Glutamatergic neuron (in vitro differentiated cells): ENCODE data around the gene TMEM39B. TPM values are rescaled to one million over a fixed set of nuclear protein-coding genes. Genes with fewer than 3 reads are reported as not detected.
"Not testable (repeated sequence)": the region's sequence is repeated elsewhere in the genome, so short reads cannot be mapped to it uniquely, and the experiment has no call there.

Source experiments
- DNase-seq: peaks from one replicate; pipeline ENCODE4 v3.0.0; 2022
- H3K27ac Mint-ChIP-seq: one replicate; pipeline ENCODE4 v1.8.0; 2020; ENCODE audit warnings: mild to moderate bottlenecking, mixed read lengths, inconsistent platforms; ENCODE audit not compliant: unreplicated experiment
- H3K27me3 Mint-ChIP-seq: one replicate; pipeline ENCODE4 v1.8.0; 2020; ENCODE audit warnings: mild to moderate bottlenecking, moderate library complexity, mixed read lengths, inconsistent platforms; ENCODE audit not compliant: unreplicated experiment
- H3K36me3 Mint-ChIP-seq: one replicate; pipeline ENCODE4 v1.8.0; 2020; ENCODE audit warnings: mild to moderate bottlenecking, mixed read lengths, inconsistent platforms; ENCODE audit not compliant: unreplicated experiment
- H3K4me1 Mint-ChIP-seq: one replicate; pipeline ENCODE4 v1.8.0; 2020; ENCODE audit warnings: mild to moderate bottlenecking, low read depth, mixed read lengths, inconsistent platforms; ENCODE audit not compliant: unreplicated experiment
- H3K4me3 Mint-ChIP-seq: one replicate; pipeline ENCODE4 v1.8.0; 2020; ENCODE audit warnings: mild to moderate bottlenecking, mixed read lengths, inconsistent platforms; ENCODE audit not compliant: unreplicated experiment
- H3K9me3 Mint-ChIP-seq: one replicate; pipeline ENCODE4 v1.8.0; 2020; ENCODE audit warnings: mild to moderate bottlenecking, moderate library complexity, mixed read lengths, inconsistent platforms; ENCODE audit not compliant: unreplicated experiment
- CTCF ChIP-seq: fragments of 200-600 bp; sonication (generic); IDR thresholded peaks from one replicate; pipeline ENCODE4 v1.5.0; 2021; ENCODE audit not compliant: partially characterized antibody, unreplicated experiment
- total RNA-seq: library from RNA; stranded (reverse); fragmentation: NEBNext Ultra II Directional; extraction: Animal tissue kit (Norgen Biotek cat#: 25700); gene quantifications from one replicate; pipeline ENCODE4 v1.2.1, GENCODE V29; 2021; ENCODE audit not compliant: unreplicated experiment

Gene TMEM39B
- total RNA-seq, 1 donor from 2014 or later: 23.2 TPM

DNA sequence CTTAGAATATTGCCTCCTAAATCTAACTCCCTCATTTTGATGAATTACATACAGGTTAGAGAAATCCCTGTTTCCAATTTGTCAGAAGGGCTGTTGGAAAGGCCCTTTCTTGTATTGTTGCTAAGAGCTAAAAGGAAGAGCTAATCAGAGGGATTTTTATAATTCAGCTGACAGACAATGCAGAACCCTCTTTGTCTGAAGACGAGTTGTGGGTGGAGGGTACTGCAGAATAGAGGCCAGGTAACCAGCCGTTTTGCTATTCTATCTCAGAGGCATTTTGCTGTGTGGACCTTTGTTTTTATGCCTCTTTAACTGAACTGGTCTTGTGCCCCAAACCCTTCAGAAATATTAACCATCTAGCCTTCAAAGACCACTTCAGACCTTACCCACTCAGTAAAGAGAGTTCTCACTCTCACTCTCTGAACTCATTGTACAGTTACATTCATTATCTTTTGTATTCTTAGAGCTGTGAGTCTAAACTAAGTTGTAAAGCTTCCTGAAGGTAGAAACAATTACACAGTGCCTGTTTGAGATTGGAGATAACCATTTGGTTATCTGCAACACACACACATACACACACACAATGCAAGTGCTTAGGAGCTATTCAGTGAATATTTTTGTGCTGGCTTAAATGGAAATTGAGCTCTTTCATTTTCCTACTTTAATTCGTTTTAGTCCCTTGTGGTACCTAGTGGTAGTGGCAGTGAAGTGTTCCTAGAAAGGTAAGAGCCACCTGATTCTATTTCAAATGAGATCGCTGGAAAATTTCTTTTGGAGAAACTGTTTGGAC is 54.9 kb downstream of the TMEM39B start:
- DNase-seq: no peak
- Mint-ChIP-seq H3K9me3 (peaks cover 2% of the 10 kb centered on the region), H3K27ac (no peak overlapping the region), H3K36me3 (no peaks in the 10 kb centered on the region), H3K4me3 (no peak overlapping the region), H3K27me3 (no peaks in the 10 kb centered on the region), H3K4me1 (peaks cover 14% of the 10 kb centered on the region)
- peak; percentile 28 for TF ChIP-seq CTCF

- no peaks in the 10 kb centered on the region for H3K27me3 Mint-ChIP-seq
- H3K4me1 Mint-ChIP-seq: peaks cover 14% of the 10 kb centered on the region
- H3K27ac Mint-ChIP-seq: no peak overlapping the region
- no peak for DNase-seq
- H3K36me3 Mint-ChIP-seq: no peaks in the 10 kb centered on the region
- no peak for TF ChIP-seq CTCF
- no peak overlapping the region for H3K4me3 Mint-ChIP-seq
- H3K9me3 Mint-ChIP-seq: no peaks in the 10 kb centered on the region
Measured at GRCh38 chr1:32128479-32128878, 55.7 kb downstream of the TMEM39B start.

DNA sequence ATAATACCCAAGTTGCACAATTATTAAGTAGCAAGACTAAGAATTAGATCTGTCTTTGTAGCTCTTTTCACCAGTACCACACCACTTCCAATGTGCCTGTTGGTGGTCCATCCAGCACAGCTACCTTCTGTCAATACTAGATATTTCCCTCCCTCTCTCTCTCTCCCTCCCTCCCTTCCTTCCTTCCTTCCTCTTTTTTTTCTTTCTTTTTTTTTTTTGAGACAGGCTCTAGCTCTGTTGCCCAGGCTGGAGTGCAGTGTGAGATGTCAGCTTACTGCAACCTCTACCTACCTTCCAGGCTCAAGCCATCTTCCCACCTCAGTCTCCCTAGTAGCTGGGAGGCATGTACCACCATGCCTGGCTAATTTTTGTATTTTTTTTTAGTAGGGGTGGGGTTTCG is 56.2 kb downstream of the TMEM39B start:
- DNase-seq: no peak
- Mint-ChIP-seq H3K9me3 (no peaks in the 10 kb centered on the region), H3K4me3 (no peak overlapping the region), H3K4me1 (peaks cover 14% of the 10 kb centered on the region), H3K27me3 (no peaks in the 10 kb centered on the region), H3K27ac (no peak overlapping the region), H3K36me3 (no peaks in the 10 kb centered on the region)
- no peak for TF ChIP-seq CTCF

DNA sequence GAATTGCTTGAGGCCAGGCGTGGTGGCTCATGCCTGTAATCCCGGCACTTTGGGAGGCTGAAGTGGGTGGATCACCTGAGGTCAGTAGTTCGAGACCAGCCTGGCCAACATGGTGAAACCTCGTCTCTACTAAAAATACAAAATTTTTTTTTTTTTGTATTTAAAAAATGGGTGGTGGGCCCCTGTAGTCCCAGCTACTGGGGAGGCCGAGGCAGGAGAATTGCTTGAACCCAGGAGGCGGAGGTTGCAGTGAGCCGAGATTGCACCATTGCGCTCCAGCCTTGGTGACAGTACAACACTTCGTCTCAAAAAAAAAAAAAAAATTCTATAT is 61.2 kb downstream of the TMEM39B start:
- not testable (repeated sequence) for DNase-seq, H3K4me3 Mint-ChIP-seq, H3K9me3 Mint-ChIP-seq, H3K4me1 Mint-ChIP-seq, H3K27me3 Mint-ChIP-seq, H3K27ac Mint-ChIP-seq, H3K36me3 Mint-ChIP-seq

- no peak for TF ChIP-seq CTCF
- H3K9me3 Mint-ChIP-seq: no peaks in the 10 kb centered on the region
- H3K4me3 Mint-ChIP-seq: no peak overlapping the region
- H3K36me3 Mint-ChIP-seq: no peaks in the 10 kb centered on the region
- no peak overlapping the region for H3K27ac Mint-ChIP-seq
- H3K27me3 Mint-ChIP-seq: no peaks in the 10 kb centered on the region
- H3K4me1 Mint-ChIP-seq: no peaks in the 10 kb centered on the region
- DNase-seq: no peak
Measured at GRCh38 chr1:32137111-32137510, 64.4 kb downstream of the TMEM39B start.
